HCT116 (cell line): ENCODE results near the gene TIMM44. TPM values are rescaled to one million over a fixed set of nuclear protein-coding genes. Genes with fewer than 3 reads are reported as not detected.

Source experiments
- ATAC-seq: fragments of 200-7000 bp; cut with Tn5 transposase; 2 replicates; pipeline ENCODE4 v1.9.1; 2020; ENCODE audit warnings: mild to moderate bottlenecking, moderate library complexity
- BruUV-seq: library from RNA; stranded (reverse); fragments of 400-500 nt; replicated peaks from 2 replicates; lab custom pipeline; 2021; lab: Mats Ljungman, UMichigan
- CTCF ChIA-PET: fragments of 300-600 bp; sonication (Branson Sonifier 250); formaldehyde crosslinking; loops from one replicate; lab custom pipeline; 2021; ENCODE audit warnings: antibody characterized with exemption; lab: Charles Lee
- POLR2A ChIA-PET: fragments of 300-600, 350-600 bp; sonication (Branson Sonifier 250); formaldehyde crosslinking; loops from one replicate; lab custom pipeline; 2021; ENCODE audit warnings: antibody characterized with exemption; lab: Charles Lee
- RAD21 ChIA-PET, 2 experiments: fragments of 300-600 bp; sonication (Branson Sonifier 250); formaldehyde crosslinking; loops; one replicate each; lab custom pipeline; 2023; ENCODE audit warnings: low total read pairs in 2 of 2; ENCODE audit not compliant: uncharacterized antibody in 2 of 2, unreplicated experiment in 2 of 2, low non-redundant PET in 1 of 2; lab: Charles Lee
- DNase-seq: peaks from one replicate; pipeline ENCODE4 v3.0.0-alpha.2; 2010; ENCODE audit warnings: low read depth, low spot score
- H2AFZ ChIP-seq: fragments of 200-600 bp; shearing (Covaris generic), sonication (generic); 2 replicates; pipeline ENCODE4 v1.6.1; 2017; ENCODE audit warnings: low read depth, mixed run types, mixed read lengths, antibody characterized with exemption, low read length; ENCODE audit not compliant: poor library complexity, severe bottlenecking
- H3K27ac ChIP-seq: 2 replicates; pipeline ENCODE4 v1.5.1; 2012; ENCODE audit warnings: low read depth, low read length
- H3K27me3 ChIP-seq: fragments of 200-600 bp; sonication (generic); 2 replicates; pipeline ENCODE4 v1.6.1; 2016; ENCODE audit warnings: mixed run types, low read length, mixed read lengths; ENCODE audit not compliant: insufficient read depth
- H3K36me3 ChIP-seq, 2 experiments: fragments of 200-500 bp in 1 of 2; fragments of 200-600 bp in 1 of 2; sonication (Bioruptor generic) in 1 of 2; sonication (generic) in 1 of 2; 2 replicates each; pipeline versions ENCODE4 v1.5.1 to v1.6.1; 2014 to 2016; ENCODE audit warnings: low read length in 2 of 2, inconsistent platforms in 1 of 2, mixed read lengths in 1 of 2, mixed run types in 1 of 2; ENCODE audit not compliant: insufficient read depth in 2 of 2, control insufficient read depth in 1 of 2
- H3K4me1 ChIP-seq, 2 experiments: fragments of 200-600 bp in 1 of 2; sonication (generic) in 1 of 2; 2 replicates each; pipeline versions ENCODE4 v1.5.1 to v1.6.1; 2012 to 2017; ENCODE audit warnings: low read length in 2 of 2, inconsistent platforms in 1 of 2, mild to moderate bottlenecking in 1 of 2, mixed read lengths in 1 of 2, mixed run types in 1 of 2, moderate library complexity in 1 of 2; ENCODE audit not compliant: insufficient read depth in 2 of 2, control insufficient read depth in 1 of 2
- H3K4me2 ChIP-seq: fragments of 200-600 bp; sonication (generic); 2 replicates; pipeline ENCODE4 v1.6.1; 2017; ENCODE audit warnings: mixed run types, low read length, mixed read lengths
- H3K4me3 ChIP-seq, 2 experiments: fragments of 200-600 bp in 1 of 2; sonication (generic) in 1 of 2; replicated peaks in 1 of 2; 2 replicates each; pipeline ENCODE4 v1.5.1; 2011 to 2016; ENCODE audit warnings: low read length in 2 of 2, control low read depth in 1 of 2, low read depth in 1 of 2, mild to moderate bottlenecking in 1 of 2, mixed read lengths in 1 of 2, mixed run types in 1 of 2
- H3K79me2 ChIP-seq: fragments of 200-600 bp; sonication (generic); 2 replicates; pipeline ENCODE4 v1.6.1; 2017; ENCODE audit warnings: mild to moderate bottlenecking, mixed run types, low read length, moderate library complexity, mixed read lengths; ENCODE audit not compliant: insufficient read depth
- H3K9ac ChIP-seq: fragments of 200-600 bp; sonication (generic); 2 replicates; pipeline ENCODE4 v1.6.1; 2016; ENCODE audit warnings: low read length, mixed read lengths
- H3K9me2 ChIP-seq: fragments of 200-600 bp; sonication (generic), shearing (Covaris generic); 2 replicates; pipeline ENCODE4 v1.6.1; 2017; ENCODE audit warnings: mixed run types, mild to moderate bottlenecking, moderate library complexity; ENCODE audit not compliant: insufficient read depth
- H3K9me3 ChIP-seq, 2 experiments: fragments of 200-500 bp in 1 of 2; fragments of 200-600 bp in 1 of 2; sonication (Bioruptor generic) in 1 of 2; sonication (generic) in 1 of 2; 2 replicates each; pipeline ENCODE4 v1.6.1; 2014 to 2017; ENCODE audit warnings: low read length in 2 of 2, mixed read lengths in 2 of 2, inconsistent platforms in 1 of 2, low read depth in 1 of 2, mild to moderate bottlenecking in 1 of 2, mixed run types in 1 of 2, moderate library complexity in 1 of 2; ENCODE audit not compliant: control insufficient read depth in 1 of 2, insufficient read depth in 1 of 2
- H4K20me1 ChIP-seq: fragments of 200-600 bp; sonication (generic), shearing (Covaris generic); 2 replicates; pipeline ENCODE4 v1.6.1; 2017; ENCODE audit warnings: mixed run types, mild to moderate bottlenecking, moderate library complexity; ENCODE audit not compliant: insufficient read depth
- CTCF ChIP-seq, 3 experiments: fragments of 200-600 bp in 1 of 3; sonication (generic) in 1 of 3; IDR thresholded peaks in 2 of 3; conservative IDR thresholded peaks in 1 of 3; 2 replicates each; pipeline ENCODE4 v1.5.1; 2012 to 2017; ENCODE audit warnings: low read depth in 2 of 3, low read length in 2 of 3, antibody characterized with exemption in 1 of 3, borderline replicate concordance in 1 of 3, control low read depth in 1 of 3, mild to moderate bottlenecking in 1 of 3, mixed read lengths in 1 of 3, mixed run types in 1 of 3, moderate library complexity in 1 of 3; ENCODE audit not compliant: insufficient read depth in 1 of 3
- EZH2 ChIP-seq: fragments of 200-600 bp; sonication (generic); IDR thresholded peaks from 2 replicates; pipeline ENCODE4 v1.6.1; 2017; ENCODE audit warnings: antibody characterized with exemption, mixed run types
- REST ChIP-seq: IDR thresholded peaks from 2 replicates; pipeline ENCODE4 v1.6.1; 2012; ENCODE audit warnings: low read depth
- TCF7L2 ChIP-seq: IDR thresholded peaks from 2 replicates; pipeline ENCODE4 v1.7.0; 2011; ENCODE audit warnings: borderline replicate concordance, inconsistent platforms; ENCODE audit not compliant: insufficient read depth, insufficient read length; ENCODE audit errors: extremely low read depth
- intact Hi-C: fragments of 100-400 bp; cut with micrococcal nuclease; formaldehyde crosslinking; loops from 2 replicates; pipeline ENCODE4 v1.10.0; 2022
- total RNA-seq: library from RNA; stranded (reverse); gene quantifications from one replicate; pipeline ENCODE4 v1.2.1, GENCODE V29; 2021; ENCODE audit not compliant: unreplicated experiment

Gene TIMM44
- total RNA-seq, 1 experiment from 2014 or later = 136 TPM

- H4K20me1 ChIP-seq = no peaks in the 10 kb centered on the region
- no peak for DNase-seq
- ChIA-PET RAD21 (no interaction called here), CTCF (interaction anchor here (0.8 kb wide), 1 partner anchor 10 kb away, joined by 3 read pairs; the partner anchor contains the start of gene TIMM44), POLR2A (no interaction called here)
- no peak overlapping the region for H2AFZ ChIP-seq
- peaks cover 0 to 8% of the 10 kb centered on the region in 2 experiments; a peak in 1 of 4 replicates for H3K4me1 ChIP-seq
- H3K79me2 ChIP-seq = no peaks in the 10 kb centered on the region
- H3K27me3 ChIP-seq = no peaks in the 10 kb centered on the region
- 0 out of 4 replicates have a peak, but pooled peaks cover 0 to 4% of the 10 kb centered on the region in 2 experiments for H3K36me3 ChIP-seq
- no peak overlapping the region for H3K4me3 ChIP-seq
- no peaks in the 10 kb centered on the region for H3K9me3 ChIP-seq
- no peak for TF ChIP-seq TCF7L2
- no peak for TF ChIP-seq REST
- no peak for TF ChIP-seq EZH2
- TF ChIP-seq CTCF (IDR thresholded peaks at IDR 0.05 in 2 of 3, conservative IDR thresholded peaks at IDR 0.05 in 1 of 3; ENCODE audit: borderline replicate concordance in 1 of 3, insufficient read depth in 1 of 3, low read depth in 2 of 3, low read length in 2 of 3) = no peak
- intact Hi-C loops = no loop called here
- H3K9me2 ChIP-seq = no peaks in the 10 kb centered on the region
- BruUV-seq = no TSS peak
- ATAC-seq = no peak
- H3K9ac ChIP-seq = no peak overlapping the region
- no peak overlapping the region for H3K4me2 ChIP-seq
- H3K27ac ChIP-seq = no peak overlapping the region
Observed at GRCh38 chr19:7953576-7953975, 10.1 kb upstream of the TIMM44 start.
